Measurements from ENCODE around the gene MYLK2.

DNA sequence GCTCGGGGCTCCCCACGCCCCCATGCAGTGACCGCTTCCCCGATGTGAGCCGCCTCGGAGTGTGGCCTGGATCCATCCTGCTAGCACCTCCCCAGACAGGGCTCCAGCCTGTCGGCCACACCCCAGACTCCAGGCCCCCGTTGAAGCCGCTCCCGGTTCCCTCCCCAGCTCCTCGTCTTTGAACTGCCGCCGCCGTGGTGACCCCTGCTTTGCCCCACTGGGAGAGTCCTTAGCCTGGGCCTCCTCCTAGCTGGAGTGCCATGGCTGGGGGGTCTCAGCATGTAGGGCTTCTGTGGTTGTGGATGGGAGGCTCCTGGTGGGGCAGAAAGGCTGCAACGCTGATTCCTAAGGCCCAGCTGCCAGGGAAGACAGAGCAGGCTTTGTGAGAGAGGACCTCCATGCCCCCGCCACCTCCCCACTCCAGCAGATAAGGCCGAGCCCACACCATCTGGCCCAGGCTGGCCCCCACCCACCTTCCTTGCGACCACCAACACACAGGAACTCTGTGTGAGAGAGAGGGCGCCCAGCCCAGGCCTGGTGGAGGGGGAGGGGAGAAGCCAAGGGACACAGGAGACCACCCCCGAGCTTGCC, 14.9 kb downstream of the MYLK2 start:
- TF ChIP-seq, protein P1, sequence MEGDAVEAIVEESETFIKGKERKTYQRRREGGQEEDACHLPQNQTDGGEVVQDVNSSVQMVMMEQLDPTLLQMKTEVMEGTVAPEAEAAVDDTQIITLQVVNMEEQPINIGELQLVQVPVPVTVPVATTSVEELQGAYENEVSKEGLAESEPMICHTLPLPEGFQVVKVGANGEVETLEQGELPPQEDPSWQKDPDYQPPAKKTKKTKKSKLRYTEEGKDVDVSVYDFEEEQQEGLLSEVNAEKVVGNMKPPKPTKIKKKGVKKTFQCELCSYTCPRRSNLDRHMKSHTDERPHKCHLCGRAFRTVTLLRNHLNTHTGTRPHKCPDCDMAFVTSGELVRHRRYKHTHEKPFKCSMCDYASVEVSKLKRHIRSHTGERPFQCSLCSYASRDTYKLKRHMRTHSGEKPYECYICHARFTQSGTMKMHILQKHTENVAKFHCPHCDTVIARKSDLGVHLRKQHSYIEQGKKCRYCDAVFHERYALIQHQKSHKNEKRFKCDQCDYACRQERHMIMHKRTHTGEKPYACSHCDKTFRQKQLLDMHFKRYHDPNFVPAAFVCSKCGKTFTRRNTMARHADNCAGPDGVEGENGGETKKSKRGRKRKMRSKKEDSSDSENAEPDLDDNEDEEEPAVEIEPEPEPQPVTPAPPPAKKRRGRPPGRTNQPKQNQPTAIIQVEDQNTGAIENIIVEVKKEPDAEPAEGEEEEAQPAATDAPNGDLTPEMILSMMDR (conservative IDR thresholded peaks at IDR 0.05): no peak
- no peak for TF ChIP-seq ZFX (IDR thresholded peaks at IDR 0.05)
